ENCODE results near the gene AMOTL1. TPM values are rescaled to one million over a fixed set of nuclear protein-coding genes. Genes with fewer than 3 reads are reported as not detected.

Gene AMOTL1
- total and polyA plus RNA-seq, 4 donors = 7.4 to 68.5 (median 27.3) TPM

- WGBS, 2 donors = 44 to 58% methylated on average over 2 of the region's 2 CpGs
Observed at GRCh38 chr11:94771390-94771789, 3.2 kb downstream of the AMOTL1 start.

DNA sequence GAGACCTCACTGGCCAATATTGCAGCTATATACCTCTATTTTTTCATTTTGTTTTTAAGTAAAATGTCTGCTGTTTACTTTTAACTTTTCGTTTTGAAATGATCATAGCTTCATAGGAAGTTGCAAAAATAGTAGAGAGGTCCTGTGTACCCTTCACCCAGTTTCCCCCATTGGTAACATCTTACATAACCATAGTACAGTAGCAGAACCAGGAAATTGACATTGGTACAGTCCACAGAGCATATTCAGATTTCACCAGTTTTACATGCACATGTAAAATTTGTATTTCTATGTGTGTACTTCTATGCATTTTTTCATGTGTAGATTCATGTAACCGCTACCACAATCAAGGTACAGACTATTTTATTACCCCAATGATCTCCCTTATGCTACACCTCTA, 3.8 kb downstream of the AMOTL1 start:
- H3K4me1 ChIP-seq (ENCODE audit: control insufficient read depth in 5 of 5, insufficient read depth in 5 of 5, low read length in 5 of 5) = peaks cover 9 to 39% (median 16%) of the 10 kb centered on the region in 5 donors

More at GRCh38 chr11:94771390-94771789, 3.2 kb downstream of the AMOTL1 start:
- Histone ChIP-seq H3K4me3 (no peak overlapping the region), H3K36me3 (ENCODE audit: control insufficient read depth in 4 of 4, insufficient read depth in 4 of 4, low read length in 4 of 4) (no peaks in the 10 kb centered on the region), H3K4me1 (ENCODE audit: control insufficient read depth in 5 of 5, insufficient read depth in 5 of 5, low read length in 5 of 5) (peaks cover 3 to 33% (median 13%) of the 10 kb centered on the region in 5 donors), H3K27ac (ENCODE audit: low read depth in 1 of 2, low read length in 1 of 2) (peak overlapping the region in 1 of 2 donors; percentile 66), H3K9me3 (ENCODE audit: control insufficient read depth in 4 of 4, insufficient read depth in 3 of 4, low read length in 3 of 4) (no peaks in the 10 kb centered on the region), H3K9ac (ENCODE audit: insufficient read depth in 1 of 2, low read length in 2 of 2) (no peak overlapping the region), H3K27me3 (ENCODE audit: control insufficient read depth in 3 of 3, insufficient read depth in 3 of 3, low read length in 2 of 3) (no peaks in the 10 kb centered on the region)
- ATAC-seq (ENCODE audit: insufficient read depth, low FRiP score) = no peak
- no peak for TF ChIP-seq CTCF (IDR thresholded peaks at IDR 0.05; ENCODE audit: control extremely low read depth, extremely low read depth)
- no peak for DNase-seq

GRCh38 chr11:94773842-94774241, 5.7 kb downstream of the AMOTL1 start:
- ATAC-seq (ENCODE audit: insufficient read depth, low FRiP score) (no peak), DNase-seq (no peak)
- H3K9me3 ChIP-seq (ENCODE audit: control insufficient read depth in 4 of 4, insufficient read depth in 3 of 4, low read length in 3 of 4) = no peaks in the 10 kb centered on the region
- peaks cover 11 to 34% (median 16%) of the 10 kb centered on the region in 5 donors for H3K4me1 ChIP-seq (ENCODE audit: control insufficient read depth in 5 of 5, insufficient read depth in 5 of 5, low read length in 5 of 5)
- H3K9ac ChIP-seq (ENCODE audit: insufficient read depth in 1 of 2, low read length in 2 of 2) = no peak overlapping the region
- H3K27ac ChIP-seq (ENCODE audit: low read depth in 1 of 2, low read length in 1 of 2) = no peak overlapping the region
- TF ChIP-seq CTCF (IDR thresholded peaks at IDR 0.05; ENCODE audit: control extremely low read depth, extremely low read depth) = no peak
- H3K4me3 ChIP-seq = no peak overlapping the region
- WGBS, 2 donors = 93 to 96% methylated on average over 8 of the region's 8 CpGs
- H3K36me3 ChIP-seq (ENCODE audit: control insufficient read depth in 4 of 4, insufficient read depth in 4 of 4, low read length in 4 of 4) = no peaks in the 10 kb centered on the region
- no peaks in the 10 kb centered on the region for H3K27me3 ChIP-seq (ENCODE audit: control insufficient read depth in 3 of 3, insufficient read depth in 3 of 3, low read length in 2 of 3)

More for the DNA sequence above, 3.8 kb downstream of the AMOTL1 start:
- Histone ChIP-seq H3K27ac (ENCODE audit: low read depth in 1 of 2, low read length in 1 of 2) (no peak overlapping the region), H3K9ac (ENCODE audit: insufficient read depth in 1 of 2, low read length in 2 of 2) (no peak overlapping the region), H3K4me3 (no peak overlapping the region), H3K27me3 (ENCODE audit: control insufficient read depth in 3 of 3, insufficient read depth in 3 of 3, low read length in 2 of 3) (no peaks in the 10 kb centered on the region), H3K36me3 (ENCODE audit: control insufficient read depth in 4 of 4, insufficient read depth in 4 of 4, low read length in 4 of 4) (no peaks in the 10 kb centered on the region), H3K9me3 (ENCODE audit: control insufficient read depth in 4 of 4, insufficient read depth in 3 of 4, low read length in 3 of 4) (no peaks in the 10 kb centered on the region)
- 58 to 62% methylated on average over 2 of the region's 2 CpGs for WGBS, 2 donors
- ATAC-seq (ENCODE audit: insufficient read depth, low FRiP score) (no peak), DNase-seq (no peak)
- no peak for TF ChIP-seq CTCF (IDR thresholded peaks at IDR 0.05; ENCODE audit: control extremely low read depth, extremely low read depth)

DNA sequence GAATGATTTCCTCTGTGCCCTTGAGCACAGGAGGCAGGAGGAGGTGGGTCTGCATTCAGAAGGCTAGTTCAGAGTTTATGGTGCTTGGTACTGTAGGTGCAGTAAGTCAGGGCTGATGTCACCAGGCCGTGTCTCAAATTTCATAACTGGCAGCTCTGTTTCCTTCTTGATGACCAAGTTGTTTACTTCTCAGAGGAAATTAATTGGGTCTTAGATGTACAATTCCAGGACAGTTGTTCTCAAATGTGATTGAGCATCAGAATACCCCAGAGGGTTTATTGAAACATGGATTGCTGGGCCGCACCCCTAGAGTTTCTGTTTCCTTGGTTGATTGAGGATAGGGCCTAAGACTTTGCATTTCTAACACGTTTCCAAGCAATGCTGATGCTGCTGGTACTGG, 6.2 kb downstream of the AMOTL1 start:
- Histone ChIP-seq H3K27me3 (ENCODE audit: control insufficient read depth in 3 of 3, insufficient read depth in 3 of 3, low read length in 2 of 3) (no peaks in the 10 kb centered on the region), H3K9me3 (ENCODE audit: control insufficient read depth in 4 of 4, insufficient read depth in 3 of 4, low read length in 3 of 4) (no peaks in the 10 kb centered on the region), H3K4me3 (no peak overlapping the region), H3K4me1 (ENCODE audit: control insufficient read depth in 5 of 5, insufficient read depth in 5 of 5, low read length in 5 of 5) (peaks cover 11 to 34% (median 16%) of the 10 kb centered on the region in 5 donors), H3K36me3 (ENCODE audit: control insufficient read depth in 4 of 4, insufficient read depth in 4 of 4, low read length in 4 of 4) (no peaks in the 10 kb centered on the region), H3K27ac (ENCODE audit: low read depth in 1 of 2, low read length in 1 of 2) (no peak overlapping the region), H3K9ac (ENCODE audit: insufficient read depth in 1 of 2, low read length in 2 of 2) (no peak overlapping the region)
- DNase-seq (no peak), ATAC-seq (ENCODE audit: insufficient read depth, low FRiP score) (no peak)
- 61 to 69% methylated on average over 3 of the region's 3 CpGs for WGBS, 2 donors
- no peak for TF ChIP-seq CTCF (IDR thresholded peaks at IDR 0.05; ENCODE audit: control extremely low read depth, extremely low read depth)
